ENCODE data around the gene ADD2.
"Not testable (repeated sequence)": the region's sequence is repeated elsewhere in the genome, so short reads cannot be mapped to it uniquely, and the experiment has no call there.

ADD2 gene

GRCh38 chr2:70743677-70744076 is 24.3 kb downstream of the ADD2 start:
- TF ChIP-seq CTCF (IDR thresholded peaks at IDR 0.05; ENCODE audit: low read depth, low read length) = no peak

GRCh38 chr2:70743068-70743467 is 24.9 kb downstream of the ADD2 start:
- TF ChIP-seq CTCF (IDR thresholded peaks at IDR 0.05; ENCODE audit: low read depth, low read length) = no peak

More at GRCh38 chr2:70743677-70744076, 24.3 kb downstream of the ADD2 start:
- no peak for DNase-seq (ENCODE audit: extremely low read depth, low read depth)

GRCh38 chr2:70739492-70739891 is 28.5 kb downstream of the ADD2 start:
- DNase-seq (ENCODE audit: extremely low read depth, low read depth) = not testable (repeated sequence)

More at GRCh38 chr2:70743068-70743467, 24.9 kb downstream of the ADD2 start:
- no peak for DNase-seq (ENCODE audit: extremely low read depth, low read depth)

- DNase-seq (ENCODE audit: extremely low read depth, low read depth) = no peak
- no peak for TF ChIP-seq CTCF (IDR thresholded peaks at IDR 0.05; ENCODE audit: low read depth, low read length)
Observed at GRCh38 chr2:70738159-70738558, 29.8 kb downstream of the ADD2 start.

- no peak for DNase-seq (ENCODE audit: extremely low read depth, low read depth)
- no peak for TF ChIP-seq CTCF (IDR thresholded peaks at IDR 0.05; ENCODE audit: low read depth, low read length)
Observed at GRCh38 chr2:70735071-70735470, 32.9 kb downstream of the ADD2 start.

- DNase-seq (ENCODE audit: extremely low read depth, low read depth) = no peak
- TF ChIP-seq CTCF (IDR thresholded peaks at IDR 0.05; ENCODE audit: low read depth, low read length) = no peak
Observed at GRCh38 chr2:70733646-70734180, 34.3 kb downstream of the ADD2 start.

- DNase-seq (ENCODE audit: extremely low read depth, low read depth) = no peak
- no peak for TF ChIP-seq CTCF (IDR thresholded peaks at IDR 0.05; ENCODE audit: low read depth, low read length)
Observed at GRCh38 chr2:70732766-70733645, 35.0 kb downstream of the ADD2 start.
